Erythroblast (primary cell): ENCODE results near the gene PRKG1.

Source experiments
- GATA1 ChIP-seq: IDR thresholded peaks from 2 replicates; pipeline ENCODE4 v1.6.1; 2011; ENCODE audit warnings: low read depth, mild to moderate bottlenecking, control low read depth, low read length, moderate library complexity
- POLR2A ChIP-seq: IDR thresholded peaks from 2 replicates; pipeline ENCODE4 v1.6.1; 2011; ENCODE audit warnings: mild to moderate bottlenecking, low read length

- no peak for TF ChIP-seq POLR2A
- TF ChIP-seq GATA1, result no peak
Measured at GRCh38 chr10:51638211-51638610, 563.9 kb downstream of the PRKG1 start.
